Spleen (tissue), 11 donors: Measurements from ENCODE around the gene CCDC69. TPM values are rescaled to one million over a fixed set of nuclear protein-coding genes. Genes with fewer than 3 reads are reported as not detected.

Source experiments
- DNase-seq: peaks from one replicate; pipeline ENCODE4 v3.0.0-alpha.2; 2020
- H3K27ac ChIP-seq, 8 donors: fragments of 200-600 bp; sonication (generic) in 7 of 8; 1 replicate in 4 of 8; 2 replicates in 4 of 8; pipeline versions ENCODE4 v1.5.0 to v1.8.0; 2016 to 2021; ENCODE audit warnings: inconsistent platforms in 4 of 8, mild to moderate bottlenecking in 4 of 8, moderate library complexity in 1 of 8
- H3K27me3 ChIP-seq, 7 donors: fragments of 200-600 bp; sonication (generic) in 6 of 7; replicated peaks in 1 of 7; 1 replicate in 4 of 7; 2 replicates in 3 of 7; pipeline versions ENCODE4 v1.5.0 to v1.8.0; 2016 to 2021; ENCODE audit warnings: inconsistent platforms in 3 of 7, mild to moderate bottlenecking in 1 of 7
- H3K36me3 ChIP-seq, 6 donors: fragments of 200-600 bp; sonication (generic) in 5 of 6; 1 replicate in 4 of 6; 2 replicates in 2 of 6; pipeline versions ENCODE4 v1.5.0 to v1.8.0; 2016 to 2021; ENCODE audit warnings: inconsistent platforms in 2 of 6
- H3K4me1 ChIP-seq, 6 donors: fragments of 200-600 bp; sonication (generic) in 5 of 6; 1 replicate in 3 of 6; 2 replicates in 3 of 6; pipeline versions ENCODE4 v1.5.0 to v1.8.0; 2016 to 2021; ENCODE audit warnings: inconsistent platforms in 3 of 6
- H3K4me3 ChIP-seq, 8 donors: fragments of 200-600 bp; sonication (generic) in 7 of 8; 1 replicate in 4 of 8; 2 replicates in 4 of 8; pipeline versions ENCODE4 v1.5.0 to v1.8.0; 2016 to 2021; ENCODE audit warnings: inconsistent platforms in 4 of 8, mild to moderate bottlenecking in 4 of 8, moderate library complexity in 2 of 8
- H3K9me3 ChIP-seq, 8 donors: fragments of 200-600 bp; sonication (generic) in 7 of 8; 1 replicate in 4 of 8; 2 replicates in 4 of 8; pipeline versions ENCODE4 v1.5.0 to v1.8.0; 2016 to 2021; ENCODE audit warnings: inconsistent platforms in 4 of 8
- POLR2A ChIP-seq, 3 donors: fragments of 450-650 bp; IDR thresholded peaks; one replicate each; pipeline ENCODE4 v1.5.1; 2017; ENCODE audit warnings: antibody characterized with exemption in 3 of 3, mild to moderate bottlenecking in 1 of 3
- POLR2AphosphoS5 ChIP-seq, 3 donors: sonication (generic); formaldehyde crosslinking; IDR thresholded peaks; one replicate each; pipeline ENCODE4 v1.5.1; 2017; ENCODE audit warnings: antibody characterized with exemption in 3 of 3
- WGBS, 5 donors: extraction: QIAGEN DNeasy Blood & Tissue Kit in 3 of 5; methylation state at CpG; one replicate each; pipeline versions ENCODE4 v1.1.5 to v1.1.7; 2013 to 2018; 5-methylcytosine and 5-hydroxymethylcytosine counted together
- intact Hi-C: fragments of 100-400 bp; cut with DNase I; formaldehyde crosslinking; loops from one replicate; pipeline ENCODE4 v1.15.0; 2023; ENCODE audit warnings: low total_unique reads
- polyA plus RNA-seq, 3 donors: library from polyadenylated mRNA; stranded (reverse); fragments of 200-250 nt; gene quantifications; one replicate each; pipeline ENCODE4 v1.2.1, GENCODE V29; 2013
- total RNA-seq, 7 donors: library from RNA; depleted of rRNA in 3 of 7; stranded (reverse); fragments of >200 nt in 3 of 7; fragmentation: NEBNext Ultra II Directional in 4 of 7; extraction: Animal tissue kit (Norgen Biotek cat#: 25700) in 4 of 7; gene quantifications; one replicate each; pipeline versions ENCODE4 v1.1.0 to v1.2.1, GENCODE V29; 2016 to 2021
- TF ChIP-seq, protein P1 (sequence below), 11 experiments: fragments of 200-600 bp in 7 of 11; fragments of 450-650 bp in 4 of 11; sonication (generic) in 4 of 11; IDR thresholded peaks in 8 of 11; conservative IDR thresholded peaks in 3 of 11; 1 replicate in 7 of 11; 2 replicates in 4 of 11; pipeline versions ENCODE4 v1.4.0 to v1.8.0; 2016 to 2021; ENCODE audit warnings: antibody characterized with exemption in 11 of 11, inconsistent platforms in 4 of 11, mild to moderate bottlenecking in 1 of 11
- donor health status: healthy with polysubstance abuse.
- donor health status: DM: no; HTN: no; CAD: no; lungs with moderate emphysema.
- donor health status: DM: no; HTN: no; CAD: no.
- donor health status: Bipolar disorder and iron deficiency.
- donor health status: healthy.
- donor health status: DM: no; HTN: no; CAD: no.
- donor health status: DM: yes; HTN: yes; CAD: no.

The CCDC69 gene
- total and polyA plus RNA-seq, 10 donors: 37.7 to 145 (median 94.9) TPM

DNA sequence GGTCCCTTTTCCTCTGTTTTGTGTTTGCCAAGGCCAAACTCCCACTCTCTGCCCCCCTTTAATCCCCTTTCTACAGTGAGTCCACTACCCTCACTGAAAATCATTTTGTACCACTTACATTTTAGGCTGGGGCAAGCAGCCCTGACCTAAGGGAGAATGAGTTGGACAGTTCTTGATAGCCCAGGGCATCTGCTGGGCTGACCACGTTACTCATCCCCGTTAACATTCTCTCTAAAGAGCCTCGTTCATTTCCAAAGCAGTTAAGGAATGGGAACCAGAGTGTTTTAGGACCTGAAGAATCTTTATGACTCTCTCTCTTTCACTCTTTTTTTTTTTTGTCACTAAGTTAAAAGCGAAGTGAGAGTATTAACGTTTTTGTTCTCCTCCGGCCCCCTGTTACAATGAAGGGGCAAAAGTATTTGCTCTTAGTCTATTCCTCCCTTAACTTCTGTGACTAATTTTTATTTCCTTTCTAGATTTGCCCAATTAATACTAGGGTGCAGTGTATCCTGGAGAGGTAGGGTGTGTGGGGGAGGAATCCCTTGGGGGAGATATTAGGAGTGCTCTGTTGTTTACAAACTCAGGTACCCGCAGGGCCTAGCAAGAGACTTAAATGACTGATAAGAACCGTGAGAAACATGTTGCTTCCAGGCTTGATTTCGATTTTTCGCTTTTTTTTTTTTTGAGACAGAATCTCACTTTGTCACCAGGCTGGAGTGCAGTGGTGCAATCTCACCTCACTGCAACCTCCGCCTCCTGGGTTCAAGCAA is 43.8 kb upstream of the CCDC69 start:
- TF ChIP-seq, protein P1, sequence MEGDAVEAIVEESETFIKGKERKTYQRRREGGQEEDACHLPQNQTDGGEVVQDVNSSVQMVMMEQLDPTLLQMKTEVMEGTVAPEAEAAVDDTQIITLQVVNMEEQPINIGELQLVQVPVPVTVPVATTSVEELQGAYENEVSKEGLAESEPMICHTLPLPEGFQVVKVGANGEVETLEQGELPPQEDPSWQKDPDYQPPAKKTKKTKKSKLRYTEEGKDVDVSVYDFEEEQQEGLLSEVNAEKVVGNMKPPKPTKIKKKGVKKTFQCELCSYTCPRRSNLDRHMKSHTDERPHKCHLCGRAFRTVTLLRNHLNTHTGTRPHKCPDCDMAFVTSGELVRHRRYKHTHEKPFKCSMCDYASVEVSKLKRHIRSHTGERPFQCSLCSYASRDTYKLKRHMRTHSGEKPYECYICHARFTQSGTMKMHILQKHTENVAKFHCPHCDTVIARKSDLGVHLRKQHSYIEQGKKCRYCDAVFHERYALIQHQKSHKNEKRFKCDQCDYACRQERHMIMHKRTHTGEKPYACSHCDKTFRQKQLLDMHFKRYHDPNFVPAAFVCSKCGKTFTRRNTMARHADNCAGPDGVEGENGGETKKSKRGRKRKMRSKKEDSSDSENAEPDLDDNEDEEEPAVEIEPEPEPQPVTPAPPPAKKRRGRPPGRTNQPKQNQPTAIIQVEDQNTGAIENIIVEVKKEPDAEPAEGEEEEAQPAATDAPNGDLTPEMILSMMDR (IDR thresholded peaks at IDR 0.05 in 8 of 11, conservative IDR thresholded peaks at IDR 0.05 in 3 of 11): no peak
- no peak for TF ChIP-seq POLR2AphosphoS5 (IDR thresholded peaks at IDR 0.05)
- no peak for TF ChIP-seq POLR2A (IDR thresholded peaks at IDR 0.05)
- Histone ChIP-seq H3K9me3 (no peaks in the 10 kb centered on the region), H3K4me3 (no peak overlapping the region), H3K27ac (no peak overlapping the region), H3K36me3 (peaks cover 0 to 84% (median 59%) of the 10 kb centered on the region in 6 donors), H3K4me1 (peaks cover 0 to 43% (median 0%) of the 10 kb centered on the region in 6 donors), H3K27me3 (no peaks in the 10 kb centered on the region)
- intact Hi-C loops: no loop called here
- DNase-seq: no peak
- WGBS, 5 donors: 90 to 96% (median 95%) methylated on average over 11 of the region's 11 CpGs

DNA sequence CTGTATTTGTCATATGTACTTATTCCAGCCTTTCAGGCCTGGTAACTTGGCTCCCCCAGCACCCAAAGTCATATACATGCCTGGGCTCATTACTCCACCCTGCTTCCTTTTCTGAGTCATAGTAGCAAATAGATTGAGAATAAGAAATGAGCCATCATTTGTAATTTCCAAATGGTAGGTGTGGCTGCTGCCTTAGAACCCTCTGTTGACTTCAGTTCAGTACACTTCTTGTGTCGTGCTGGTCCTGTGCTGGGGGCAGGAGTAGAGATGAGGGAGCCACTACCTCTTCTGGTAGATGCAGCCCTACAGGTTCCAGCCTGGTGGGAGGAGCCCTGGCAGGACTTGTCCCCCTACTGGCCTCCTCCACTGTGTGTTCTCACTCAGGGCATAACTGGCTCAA is 40.2 kb upstream of the CCDC69 start:
- H3K4me3 ChIP-seq: no peak overlapping the region
- intact Hi-C loops: no loop called here
- no peak overlapping the region for H3K27ac ChIP-seq
- TF ChIP-seq, protein P1 (IDR thresholded peaks at IDR 0.05 in 8 of 11, conservative IDR thresholded peaks at IDR 0.05 in 3 of 11): no peak
- no peak for TF ChIP-seq POLR2AphosphoS5 (IDR thresholded peaks at IDR 0.05)
- no peak for TF ChIP-seq POLR2A (IDR thresholded peaks at IDR 0.05)
- 50 to 74% (median 69%) methylated on average over 1 of the region's 1 CpG for WGBS, 5 donors
- H3K9me3 ChIP-seq: no peaks in the 10 kb centered on the region
- DNase-seq: no peak
- H3K4me1 ChIP-seq: peaks cover 0 to 22% (median 2%) of the 10 kb centered on the region in 6 donors
- H3K36me3 ChIP-seq: peaks cover 0 to 100% (median 71%) of the 10 kb centered on the region in 6 donors
- H3K27me3 ChIP-seq: no peaks in the 10 kb centered on the region

DNA sequence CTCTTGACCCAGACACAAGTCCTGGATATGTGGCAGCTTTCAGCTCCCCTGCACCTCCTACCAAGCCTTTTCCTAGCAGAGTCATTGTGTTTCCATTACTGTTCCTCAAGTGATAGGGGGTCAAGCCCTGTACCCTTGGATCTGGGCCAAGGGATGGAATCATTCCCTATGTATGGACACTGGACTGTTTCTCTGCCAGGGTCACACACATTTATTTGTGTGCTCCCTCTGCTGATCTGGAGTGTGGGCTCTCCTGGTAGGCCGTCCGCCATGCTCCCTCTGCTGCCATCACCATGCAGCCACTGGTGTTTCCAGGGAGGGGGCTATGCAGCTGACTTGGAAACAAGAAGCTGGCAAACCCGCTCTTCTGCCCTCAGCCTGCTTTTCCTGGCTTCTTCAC is 38.6 kb upstream of the CCDC69 start:
- Histone ChIP-seq H3K36me3 (peaks cover 0 to 97% (median 55%) of the 10 kb centered on the region in 6 donors), H3K4me3 (no peak overlapping the region), H3K4me1 (peaks cover 2 to 37% (median 18%) of the 10 kb centered on the region in 6 donors), H3K27me3 (no peaks in the 10 kb centered on the region), H3K27ac (no peak overlapping the region), H3K9me3 (no peaks in the 10 kb centered on the region)
- intact Hi-C loops: no loop called here
- no peak for TF ChIP-seq POLR2AphosphoS5 (IDR thresholded peaks at IDR 0.05)
- TF ChIP-seq, protein P1 (IDR thresholded peaks at IDR 0.05 in 8 of 11, conservative IDR thresholded peaks at IDR 0.05 in 3 of 11): no peak
- no peak for TF ChIP-seq POLR2A (IDR thresholded peaks at IDR 0.05)
- WGBS, 5 donors: 92 to 99% (median 96%) methylated on average over 3 of the region's 3 CpGs
- DNase-seq: no peak

- Histone ChIP-seq H3K4me3 (no peak overlapping the region), H3K36me3 (peaks cover 0 to 71% (median 34%) of the 10 kb centered on the region in 6 donors), H3K27me3 (no peaks in the 10 kb centered on the region), H3K9me3 (no peaks in the 10 kb centered on the region), H3K27ac (no peak overlapping the region), H3K4me1 (peaks cover 6 to 60% (median 43%) of the 10 kb centered on the region in 6 donors)
- WGBS, 5 donors: 93 to 97% (median 96%) methylated on average over 4 of the region's 4 CpGs
- intact Hi-C loops: no loop called here
- DNase-seq: no peak
- TF ChIP-seq POLR2AphosphoS5 (IDR thresholded peaks at IDR 0.05): no peak
- TF ChIP-seq POLR2A (IDR thresholded peaks at IDR 0.05): no peak
- TF ChIP-seq, protein P1 (IDR thresholded peaks at IDR 0.05 in 8 of 11, conservative IDR thresholded peaks at IDR 0.05 in 3 of 11): no peak
Measured at GRCh38 chr5:151259931-151260330, 36.0 kb upstream of the CCDC69 start.
